Liver (tissue), 9 donors: ENCODE measurements around the gene PFKFB4. TPM values are rescaled to one million over a fixed set of nuclear protein-coding genes. Genes with fewer than 3 reads are reported as not detected.

Source experiments
- DNase-seq: peaks from one replicate; pipeline ENCODE4 v3.0.0-alpha.2; 2017; ENCODE audit warnings: low spot score
- H3K27ac ChIP-seq, 2 donors: one replicate each; pipeline ENCODE4 v1.7.0; 2013; ENCODE audit warnings: inconsistent platforms in 2 of 2, low read length in 2 of 2, control low read depth in 1 of 2, low read depth in 1 of 2, mild to moderate bottlenecking in 1 of 2
- H3K27me3 ChIP-seq, 4 donors: one replicate each; pipeline versions ENCODE4 v1.6.1 to v1.7.0; 2013; ENCODE audit warnings: low read length in 3 of 4, inconsistent platforms in 1 of 4, mild to moderate bottlenecking in 1 of 4, moderate library complexity in 1 of 4; ENCODE audit not compliant: control insufficient read depth in 4 of 4, insufficient read depth in 4 of 4
- H3K36me3 ChIP-seq, 4 donors: one replicate each; pipeline versions ENCODE4 v1.6.1 to v1.7.0; 2013; ENCODE audit warnings: low read length in 3 of 4, mild to moderate bottlenecking in 3 of 4, low read depth in 1 of 4, moderate library complexity in 1 of 4; ENCODE audit not compliant: control insufficient read depth in 4 of 4, insufficient read depth in 3 of 4
- H3K4me1 ChIP-seq, 4 donors: one replicate each; pipeline versions ENCODE4 v1.6.1 to v1.7.0; 2013; ENCODE audit warnings: low read length in 3 of 4, mild to moderate bottlenecking in 3 of 4, moderate library complexity in 1 of 4; ENCODE audit not compliant: control insufficient read depth in 4 of 4, insufficient read depth in 4 of 4
- H3K4me3 ChIP-seq, 3 donors: one replicate each; pipeline versions ENCODE4 v1.6.1 to v1.7.0; 2013; ENCODE audit warnings: low read length in 3 of 3, control low read depth in 1 of 3, low read depth in 1 of 3, mild to moderate bottlenecking in 1 of 3
- H3K9ac ChIP-seq, 2 donors: one replicate each; pipeline ENCODE4 v1.7.0; 2013; ENCODE audit warnings: low read length in 2 of 2, mild to moderate bottlenecking in 2 of 2, moderate library complexity in 2 of 2, control low read depth in 1 of 2, low read depth in 1 of 2
- H3K9me3 ChIP-seq, 4 donors: one replicate each; pipeline versions ENCODE4 v1.6.1 to v1.7.0; 2013; ENCODE audit warnings: low read length in 3 of 4; ENCODE audit not compliant: control insufficient read depth in 4 of 4
- EGR1 ChIP-seq, 2 donors: IDR thresholded peaks; 2 replicates each; pipeline ENCODE4 v1.6.1; 2016 to 2018; ENCODE audit warnings: antibody characterized with exemption in 2 of 2, low read depth in 2 of 2
- FOXA1 ChIP-seq: IDR thresholded peaks from 2 replicates; pipeline ENCODE4 v1.6.1; 2016; ENCODE audit warnings: antibody characterized with exemption
- FOXA2 ChIP-seq: IDR thresholded peaks from 2 replicates; pipeline ENCODE4 v1.6.1; 2016; ENCODE audit warnings: antibody characterized with exemption
- GABPA ChIP-seq, 2 donors: IDR thresholded peaks in 1 of 2; conservative IDR thresholded peaks in 1 of 2; 2 replicates each; pipeline ENCODE4 v1.6.1; 2016; ENCODE audit warnings: antibody characterized with exemption in 2 of 2, mild to moderate bottlenecking in 1 of 2, moderate library complexity in 1 of 2
- HNF4A ChIP-seq, 2 donors: conservative IDR thresholded peaks; 2 replicates each; pipeline ENCODE4 v1.6.1; 2016; ENCODE audit warnings: antibody characterized with exemption in 2 of 2, mild to moderate bottlenecking in 2 of 2
- HNF4G ChIP-seq: IDR thresholded peaks from 2 replicates; pipeline ENCODE4 v1.6.1; 2016; ENCODE audit warnings: antibody characterized with exemption
- JUND ChIP-seq, 2 donors: IDR thresholded peaks; 2 replicates each; pipeline ENCODE4 v1.6.1; 2016; ENCODE audit warnings: antibody characterized with exemption in 2 of 2
- NR2F2 ChIP-seq: IDR thresholded peaks from 2 replicates; pipeline ENCODE4 v1.6.1; 2016; ENCODE audit warnings: antibody characterized with exemption
- RXRA ChIP-seq, 2 donors: IDR thresholded peaks; 2 replicates each; pipeline ENCODE4 v1.6.1; 2017 to 2018; ENCODE audit warnings: antibody characterized with exemption in 2 of 2, mild to moderate bottlenecking in 1 of 2
- SP1 ChIP-seq: IDR thresholded peaks from 2 replicates; pipeline ENCODE4 v1.6.1; 2018; ENCODE audit warnings: antibody characterized with exemption, mild to moderate bottlenecking
- TAF1 ChIP-seq: conservative IDR thresholded peaks from 2 replicates; pipeline ENCODE4 v1.6.1; 2016; ENCODE audit warnings: antibody characterized with exemption, mild to moderate bottlenecking
- YY1 ChIP-seq: IDR thresholded peaks from 2 replicates; pipeline ENCODE4 v1.6.1; 2016; ENCODE audit warnings: antibody characterized with exemption, mild to moderate bottlenecking
- WGBS: extraction: QIAGEN DNeasy Blood & Tissue Kit; methylation state at CpG from one replicate; pipeline ENCODE4 v1.1.7; 2013; 5-methylcytosine and 5-hydroxymethylcytosine counted together
- polyA plus RNA-seq, 2 donors: library from polyadenylated mRNA; stranded (reverse) in 1 of 2; unstranded in 1 of 2; fragments of 200-250 nt in 1 of 2; fragments of >200 nt in 1 of 2; fragmentation: Nextera tagmentation in 1 of 2; extraction: Ambion mirVana in 1 of 2; gene quantifications; one replicate each; pipeline versions ENCODE4 v1.2.1 to v1.2.3, GENCODE V29; 2013 to 2015
- total RNA-seq, 2 donors: library from RNA; depleted of rRNA; stranded (reverse); fragments of >200 nt; gene quantifications; one replicate each; pipeline ENCODE4 v1.2.3, GENCODE V29; 2014
- TF ChIP-seq, protein P1 (sequence below): IDR thresholded peaks from 2 replicates; pipeline ENCODE4 v1.6.1; 2016; ENCODE audit warnings: antibody characterized with exemption, mild to moderate bottlenecking
- TF ChIP-seq, protein P2 (sequence below): IDR thresholded peaks from 2 replicates; pipeline ENCODE4 v1.6.1; 2016; ENCODE audit warnings: antibody characterized with exemption
- TF ChIP-seq, protein P3 (sequence below): IDR thresholded peaks from 2 replicates; pipeline ENCODE4 v1.6.1; 2016; ENCODE audit warnings: antibody characterized with exemption
- TF ChIP-seq, protein P4 (sequence below): fragments of 150-350 bp; IDR thresholded peaks from 2 replicates; pipeline ENCODE4 v1.5.1; 2017; ENCODE audit warnings: improper control_type of control experiment, low read depth, low read length; ENCODE audit not compliant: missing input control
- TF ChIP-seq, protein P5 (sequence below): IDR thresholded peaks from 2 replicates; pipeline ENCODE4 v1.6.1; 2016; ENCODE audit warnings: antibody characterized with exemption
- donor health status: healthy.
- donor health status: healthy.
- donor health status: healthy.
- donor health status: healthy.
- donor health status: healthy.

Gene PFKFB4
- total and polyA plus RNA-seq, 4 donors: 0.46 to 5.3 (median 1.7) TPM

DNA sequence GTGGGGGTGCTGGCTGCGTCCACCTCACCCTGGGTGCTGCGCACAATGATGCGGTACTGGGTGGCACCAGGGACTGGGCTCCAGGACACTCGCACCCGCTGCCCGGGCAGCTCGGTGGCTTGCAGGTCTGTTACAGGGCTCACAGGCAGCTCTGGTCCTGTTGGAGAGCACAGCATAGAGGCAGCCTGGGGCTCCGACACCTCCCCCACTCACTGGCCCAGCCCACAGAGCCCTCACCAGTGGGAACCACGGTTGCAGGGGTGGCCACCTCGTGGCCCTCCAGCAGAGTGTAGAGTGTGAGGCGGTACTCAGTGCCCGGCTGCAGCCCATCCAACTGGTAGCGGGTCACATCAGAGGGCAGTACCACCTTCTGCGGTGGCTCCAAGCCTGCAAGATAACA lies 34.8 kb upstream of the PFKFB4 start:
- H3K4me3 ChIP-seq: no peak overlapping the region
- H3K36me3 ChIP-seq: no peaks in the 10 kb centered on the region
- H3K27ac ChIP-seq: no peak overlapping the region
- 92% methylated on average over 14 of the region's 14 CpGs for WGBS
- H3K27me3 ChIP-seq: no peaks in the 10 kb centered on the region
- DNase-seq: no peak
- no peaks in the 10 kb centered on the region for H3K9me3 ChIP-seq
- H3K9ac ChIP-seq: no peak overlapping the region
- H3K4me1 ChIP-seq: peaks cover 0 to 4% (median 0%) of the 10 kb centered on the region in 4 donors
- TF ChIP-seq HNF4G (no peak), EGR1 (IDR thresholded peaks at IDR 0.05; ENCODE audit: low read depth in 2 of 2) (no peak), TAF1 (no peak), NR2F2 (no peak), JUND (IDR thresholded peaks at IDR 0.05) (no peak), HNF4A (conservative IDR thresholded peaks at IDR 0.05) (no peak), FOXA1 (no peak), FOXA2 (no peak), RXRA (IDR thresholded peaks at IDR 0.05) (no peak), GABPA (IDR thresholded peaks at IDR 0.05 in 1 of 2, conservative IDR thresholded peaks at IDR 0.05 in 1 of 2) (no peak), YY1 (no peak)
- TF ChIP-seq, protein P1, sequence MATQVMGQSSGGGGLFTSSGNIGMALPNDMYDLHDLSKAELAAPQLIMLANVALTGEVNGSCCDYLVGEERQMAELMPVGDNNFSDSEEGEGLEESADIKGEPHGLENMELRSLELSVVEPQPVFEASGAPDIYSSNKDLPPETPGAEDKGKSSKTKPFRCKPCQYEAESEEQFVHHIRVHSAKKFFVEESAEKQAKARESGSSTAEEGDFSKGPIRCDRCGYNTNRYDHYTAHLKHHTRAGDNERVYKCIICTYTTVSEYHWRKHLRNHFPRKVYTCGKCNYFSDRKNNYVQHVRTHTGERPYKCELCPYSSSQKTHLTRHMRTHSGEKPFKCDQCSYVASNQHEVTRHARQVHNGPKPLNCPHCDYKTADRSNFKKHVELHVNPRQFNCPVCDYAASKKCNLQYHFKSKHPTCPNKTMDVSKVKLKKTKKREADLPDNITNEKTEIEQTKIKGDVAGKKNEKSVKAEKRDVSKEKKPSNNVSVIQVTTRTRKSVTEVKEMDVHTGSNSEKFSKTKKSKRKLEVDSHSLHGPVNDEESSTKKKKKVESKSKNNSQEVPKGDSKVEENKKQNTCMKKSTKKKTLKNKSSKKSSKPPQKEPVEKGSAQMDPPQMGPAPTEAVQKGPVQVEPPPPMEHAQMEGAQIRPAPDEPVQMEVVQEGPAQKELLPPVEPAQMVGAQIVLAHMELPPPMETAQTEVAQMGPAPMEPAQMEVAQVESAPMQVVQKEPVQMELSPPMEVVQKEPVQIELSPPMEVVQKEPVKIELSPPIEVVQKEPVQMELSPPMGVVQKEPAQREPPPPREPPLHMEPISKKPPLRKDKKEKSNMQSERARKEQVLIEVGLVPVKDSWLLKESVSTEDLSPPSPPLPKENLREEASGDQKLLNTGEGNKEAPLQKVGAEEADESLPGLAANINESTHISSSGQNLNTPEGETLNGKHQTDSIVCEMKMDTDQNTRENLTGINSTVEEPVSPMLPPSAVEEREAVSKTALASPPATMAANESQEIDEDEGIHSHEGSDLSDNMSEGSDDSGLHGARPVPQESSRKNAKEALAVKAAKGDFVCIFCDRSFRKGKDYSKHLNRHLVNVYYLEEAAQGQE: no peak
- TF ChIP-seq, protein P2, sequence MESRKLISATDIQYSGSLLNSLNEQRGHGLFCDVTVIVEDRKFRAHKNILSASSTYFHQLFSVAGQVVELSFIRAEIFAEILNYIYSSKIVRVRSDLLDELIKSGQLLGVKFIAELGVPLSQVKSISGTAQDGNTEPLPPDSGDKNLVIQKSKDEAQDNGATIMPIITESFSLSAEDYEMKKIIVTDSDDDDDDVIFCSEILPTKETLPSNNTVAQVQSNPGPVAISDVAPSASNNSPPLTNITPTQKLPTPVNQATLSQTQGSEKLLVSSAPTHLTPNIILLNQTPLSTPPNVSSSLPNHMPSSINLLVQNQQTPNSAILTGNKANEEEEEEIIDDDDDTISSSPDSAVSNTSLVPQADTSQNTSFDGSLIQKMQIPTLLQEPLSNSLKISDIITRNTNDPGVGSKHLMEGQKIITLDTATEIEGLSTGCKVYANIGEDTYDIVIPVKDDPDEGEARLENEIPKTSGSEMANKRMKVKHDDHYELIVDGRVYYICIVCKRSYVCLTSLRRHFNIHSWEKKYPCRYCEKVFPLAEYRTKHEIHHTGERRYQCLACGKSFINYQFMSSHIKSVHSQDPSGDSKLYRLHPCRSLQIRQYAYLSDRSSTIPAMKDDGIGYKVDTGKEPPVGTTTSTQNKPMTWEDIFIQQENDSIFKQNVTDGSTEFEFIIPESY: no peak
- TF ChIP-seq, protein P3, sequence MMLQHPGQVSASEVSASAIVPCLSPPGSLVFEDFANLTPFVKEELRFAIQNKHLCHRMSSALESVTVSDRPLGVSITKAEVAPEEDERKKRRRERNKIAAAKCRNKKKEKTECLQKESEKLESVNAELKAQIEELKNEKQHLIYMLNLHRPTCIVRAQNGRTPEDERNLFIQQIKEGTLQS: no peak

DNA sequence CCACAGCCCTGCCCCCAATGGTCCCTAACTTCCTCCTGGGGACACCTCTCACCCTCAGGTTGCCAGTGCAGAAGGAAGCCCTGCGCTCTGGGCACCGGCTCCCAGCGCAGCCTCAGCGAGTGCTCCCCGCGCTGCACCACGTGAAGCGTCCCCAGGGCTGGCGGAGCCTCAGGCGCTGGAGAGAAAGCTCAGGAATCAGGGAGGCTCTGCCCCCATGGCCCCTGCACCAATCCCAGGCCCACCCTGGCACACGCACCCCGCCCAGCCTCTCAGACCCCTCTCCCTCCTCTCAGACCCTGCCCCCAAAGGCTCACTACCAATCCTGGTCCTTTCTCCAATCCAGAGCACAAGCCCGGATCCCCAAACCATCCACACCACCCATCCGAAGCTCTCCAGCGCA lies 31.6 kb upstream of the PFKFB4 start:
- 77% methylated on average over 15 of the region's 15 CpGs for WGBS

More for the DNA sequence above, 31.6 kb upstream of the PFKFB4 start:
- TF ChIP-seq EGR1 (IDR thresholded peaks at IDR 0.05; ENCODE audit: low read depth in 2 of 2) (no peak), GABPA (IDR thresholded peaks at IDR 0.05 in 1 of 2, conservative IDR thresholded peaks at IDR 0.05 in 1 of 2) (no peak), RXRA (IDR thresholded peaks at IDR 0.05) (no peak), FOXA2 (no peak), NR2F2 (no peak), TAF1 (no peak), YY1 (no peak), HNF4G (no peak), SP1 (no peak), HNF4A (conservative IDR thresholded peaks at IDR 0.05) (no peak), JUND (IDR thresholded peaks at IDR 0.05) (no peak), FOXA1 (no peak)
- TF ChIP-seq, protein P4, sequence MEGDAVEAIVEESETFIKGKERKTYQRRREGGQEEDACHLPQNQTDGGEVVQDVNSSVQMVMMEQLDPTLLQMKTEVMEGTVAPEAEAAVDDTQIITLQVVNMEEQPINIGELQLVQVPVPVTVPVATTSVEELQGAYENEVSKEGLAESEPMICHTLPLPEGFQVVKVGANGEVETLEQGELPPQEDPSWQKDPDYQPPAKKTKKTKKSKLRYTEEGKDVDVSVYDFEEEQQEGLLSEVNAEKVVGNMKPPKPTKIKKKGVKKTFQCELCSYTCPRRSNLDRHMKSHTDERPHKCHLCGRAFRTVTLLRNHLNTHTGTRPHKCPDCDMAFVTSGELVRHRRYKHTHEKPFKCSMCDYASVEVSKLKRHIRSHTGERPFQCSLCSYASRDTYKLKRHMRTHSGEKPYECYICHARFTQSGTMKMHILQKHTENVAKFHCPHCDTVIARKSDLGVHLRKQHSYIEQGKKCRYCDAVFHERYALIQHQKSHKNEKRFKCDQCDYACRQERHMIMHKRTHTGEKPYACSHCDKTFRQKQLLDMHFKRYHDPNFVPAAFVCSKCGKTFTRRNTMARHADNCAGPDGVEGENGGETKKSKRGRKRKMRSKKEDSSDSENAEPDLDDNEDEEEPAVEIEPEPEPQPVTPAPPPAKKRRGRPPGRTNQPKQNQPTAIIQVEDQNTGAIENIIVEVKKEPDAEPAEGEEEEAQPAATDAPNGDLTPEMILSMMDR: no peak
- TF ChIP-seq, protein P2: no peak
- TF ChIP-seq, protein P1: no peak
- TF ChIP-seq, protein P3: no peak
- TF ChIP-seq, protein P5, sequence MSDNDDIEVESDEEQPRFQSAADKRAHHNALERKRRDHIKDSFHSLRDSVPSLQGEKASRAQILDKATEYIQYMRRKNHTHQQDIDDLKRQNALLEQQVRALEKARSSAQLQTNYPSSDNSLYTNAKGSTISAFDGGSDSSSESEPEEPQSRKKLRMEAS: no peak
- no peak overlapping the region for H3K4me3 ChIP-seq
- H3K9me3 ChIP-seq: no peaks in the 10 kb centered on the region
- no peak overlapping the region for H3K27ac ChIP-seq
- no peak for DNase-seq
- H3K27me3 ChIP-seq: no peaks in the 10 kb centered on the region
- no peaks in the 10 kb centered on the region for H3K4me1 ChIP-seq
- H3K9ac ChIP-seq: no peak overlapping the region
- H3K36me3 ChIP-seq: no peaks in the 10 kb centered on the region
